Left ventricle myocardium inferior (tissue), 1 donor: ENCODE measurements around the gene ZNF20. TPM values are rescaled to one million over a fixed set of nuclear protein-coding genes. Genes with fewer than 3 reads are reported as not detected.
A peak's percentile ranks its signal among the peaks of the same experiment; 100 is the strongest.

ENCODE experiments used
- DNase-seq: peaks from one replicate; pipeline ENCODE4 v3.0.0-alpha.2; 2020
- H3K27ac ChIP-seq: fragments of 200-600 bp; replicated peaks from 2 replicates; pipeline ENCODE4 v1.8.0; 2021
- H3K27me3 ChIP-seq: fragments of 200-600 bp; 2 replicates; pipeline ENCODE4 v1.8.0; 2021; ENCODE audit warnings: low read depth
- H3K36me3 ChIP-seq: fragments of 200-600 bp; 2 replicates; pipeline ENCODE4 v1.8.0; 2021
- H3K4me1 ChIP-seq: fragments of 200-600 bp; 2 replicates; pipeline ENCODE4 v1.8.0; 2021
- H3K4me3 ChIP-seq: fragments of 200-600 bp; 2 replicates; pipeline ENCODE4 v1.8.0; 2021; ENCODE audit warnings: mild to moderate bottlenecking, moderate library complexity
- H3K9me3 ChIP-seq: fragments of 200-600 bp; replicated peaks from 2 replicates; pipeline ENCODE4 v1.8.0; 2021
- CTCF ChIP-seq: fragments of 200-600 bp; IDR thresholded peaks from 2 replicates; pipeline ENCODE4 v1.8.0; 2021; ENCODE audit warnings: antibody characterized with exemption, mild to moderate bottlenecking, borderline replicate concordance
- intact Hi-C: fragments of 100-400 bp; cut with micrococcal nuclease; formaldehyde crosslinking; loops from one replicate; pipeline ENCODE4 v1.11.0; 2022
- total RNA-seq: library from RNA; stranded (reverse); fragmentation: NEBNext Ultra II Directional; extraction: Animal tissue kit (Norgen Biotek cat#: 25700); gene quantifications from one replicate; pipeline ENCODE4 v1.2.1, GENCODE V29; 2021
- donor health status: DM: no; HTN: yes; CAD: no; lungs with severe emphysema.

The ZNF20 gene
- total RNA-seq, 1 donor from 2014 or later = 2.2 TPM

GRCh38 chr19:12137221-12137940 lies 2.8 kb downstream of the ZNF20 start:
- peak; percentile 51 for TF ChIP-seq CTCF
- H3K36me3 ChIP-seq = peaks cover 50% of the 10 kb centered on the region
- intact Hi-C loops = no loop called here

GRCh38 chr19:12133069-12133468 lies 7.1 kb downstream of the ZNF20 start:
- Histone ChIP-seq H3K36me3 (peaks cover 54% of the 10 kb centered on the region), H3K27ac (no peak overlapping the region), H3K4me3 (no peak overlapping the region), H3K27me3 (no peaks in the 10 kb centered on the region), H3K9me3 (peaks cover 44% of the 10 kb centered on the region), H3K4me1 (no peaks in the 10 kb centered on the region)
- intact Hi-C loops = no loop called here
- no peak for TF ChIP-seq CTCF
- DNase-seq = no peak

More at GRCh38 chr19:12137221-12137940, 2.8 kb downstream of the ZNF20 start:
- DNase-seq = no peak
- Histone ChIP-seq H3K9me3 (peaks cover 17% of the 10 kb centered on the region), H3K4me3 (no peak overlapping the region), H3K27me3 (no peaks in the 10 kb centered on the region), H3K4me1 (peaks cover 30% of the 10 kb centered on the region), H3K27ac (no peak overlapping the region)

GRCh38 chr19:12126707-12127106 lies 13.4 kb downstream of the ZNF20 start:
- intact Hi-C loops = no loop called here
- no peak overlapping the region for H3K27ac ChIP-seq
- H3K36me3 ChIP-seq = peaks cover 2% of the 10 kb centered on the region
- H3K9me3 ChIP-seq = peaks cover 19% of the 10 kb centered on the region
- peak; percentile 64 for TF ChIP-seq CTCF
- H3K4me1 ChIP-seq = no peaks in the 10 kb centered on the region
- no peaks in the 10 kb centered on the region for H3K27me3 ChIP-seq
- H3K4me3 ChIP-seq = no peak overlapping the region
- DNase-seq = no peak

GRCh38 chr19:12117201-12117970 lies 22.8 kb downstream of the ZNF20 start:
- intact Hi-C loops = no loop called here
- DNase-seq = no peak
- H3K4me3 ChIP-seq = peak overlapping the region; percentile 44

GRCh38 chr19:12113121-12113520 lies 27.0 kb downstream of the ZNF20 start:
- DNase-seq = no peak
- H3K9me3 ChIP-seq = peaks cover 27% of the 10 kb centered on the region
- no peak overlapping the region for H3K27ac ChIP-seq
- peaks cover 47% of the 10 kb centered on the region for H3K36me3 ChIP-seq
- TF ChIP-seq CTCF = no peak
- intact Hi-C loops = no loop called here
- H3K27me3 ChIP-seq = no peaks in the 10 kb centered on the region
- no peaks in the 10 kb centered on the region for H3K4me1 ChIP-seq
- H3K4me3 ChIP-seq = no peak overlapping the region

More at GRCh38 chr19:12117201-12117970, 22.8 kb downstream of the ZNF20 start:
- H3K36me3 ChIP-seq = peaks cover 19% of the 10 kb centered on the region
- no peaks in the 10 kb centered on the region for H3K27me3 ChIP-seq
- peaks cover 13% of the 10 kb centered on the region for H3K9me3 ChIP-seq
- no peak for TF ChIP-seq CTCF
- no peak overlapping the region for H3K27ac ChIP-seq
- no peaks in the 10 kb centered on the region for H3K4me1 ChIP-seq
